Colonic mucosa (tissue), 4 donors: ENCODE data around the gene AK1. TPM values are rescaled to one million over a fixed set of nuclear protein-coding genes. Genes with fewer than 3 reads are reported as not detected.

ENCODE experiments used
- DNase-seq: peaks from one replicate; pipeline ENCODE4 v3.0.0-alpha.2; 2020
- H3K27ac ChIP-seq: fragments of 200-600 bp; one replicate; pipeline ENCODE4 v1.8.0; 2021
- H3K27me3 ChIP-seq: fragments of 200-600 bp; one replicate; pipeline ENCODE4 v1.8.0; 2021
- H3K36me3 ChIP-seq: fragments of 200-600 bp; one replicate; pipeline ENCODE4 v1.8.0; 2021
- H3K4me1 ChIP-seq: fragments of 200-600 bp; one replicate; pipeline ENCODE4 v1.8.0; 2021; ENCODE audit warnings: mild to moderate bottlenecking
- H3K4me3 ChIP-seq: fragments of 200-600 bp; one replicate; pipeline ENCODE4 v1.8.0; 2021
- H3K9ac ChIP-seq, 2 donors: one replicate each; pipeline ENCODE4 v1.7.0; 2013; ENCODE audit warnings: control low read depth in 2 of 2, low read depth in 2 of 2, low read length in 2 of 2
- H3K9me3 ChIP-seq: fragments of 200-600 bp; one replicate; pipeline ENCODE4 v1.8.0; 2021
- CTCF ChIP-seq: fragments of 200-600 bp; IDR thresholded peaks from one replicate; pipeline ENCODE4 v1.8.0; 2022; ENCODE audit warnings: antibody characterized with exemption, mild to moderate bottlenecking
- intact Hi-C: fragments of 100-400 bp; cut with DNase I; formaldehyde crosslinking; loops from one replicate; pipeline ENCODE4 v1.14.1; 2022
- total RNA-seq, 2 donors: library from RNA; stranded (reverse); fragmentation: NEBNext Ultra II Directional in 1 of 2; extraction: Animal tissue kit (Norgen Biotek cat#: 25700) in 1 of 2; gene quantifications; one replicate each; pipeline ENCODE4 v1.2.1, GENCODE V29; 2021
- donor health status: healthy.
- donor health status: DM: no; HTN: no; CAD: no.
- donor health status: DM: no; HTN: no; CAD: no.

The AK1 gene
- total RNA-seq, 2 donors from 2014 or later, result 159 to 166 TPM

- DNase-seq, result no peak
- no peak for TF ChIP-seq CTCF
- H3K27me3 ChIP-seq, result no peaks in the 10 kb centered on the region
- H3K9ac ChIP-seq, result no peak overlapping the region
- no peaks in the 10 kb centered on the region for H3K36me3 ChIP-seq
- H3K27ac ChIP-seq, result no peak overlapping the region
- intact Hi-C loops, result no loop called here
- no peaks in the 10 kb centered on the region for H3K4me1 ChIP-seq
- H3K4me3 ChIP-seq, result no peak overlapping the region
- H3K9me3 ChIP-seq, result no peaks in the 10 kb centered on the region
Observed at GRCh38 chr9:127832248-127832647, 45.2 kb downstream of the AK1 start.

GRCh38 chr9:127829205-127829906 is 48.1 kb downstream of the AK1 start:
- Histone ChIP-seq H3K36me3 (no peaks in the 10 kb centered on the region), H3K27ac (peak overlapping the region; percentile 66), H3K9ac (no peak overlapping the region), H3K4me3 (no peak overlapping the region), H3K27me3 (no peaks in the 10 kb centered on the region), H3K9me3 (no peaks in the 10 kb centered on the region), H3K4me1 (no peaks in the 10 kb centered on the region)
- intact Hi-C loops, result no loop called here
- TF ChIP-seq CTCF, result no peak
- no peak for DNase-seq

- Histone ChIP-seq H3K4me3 (peak overlapping the region; percentile 9), H3K9me3 (no peaks in the 10 kb centered on the region), H3K36me3 (no peaks in the 10 kb centered on the region), H3K4me1 (no peaks in the 10 kb centered on the region), H3K27me3 (no peaks in the 10 kb centered on the region), H3K9ac (peak overlapping the region; percentile 33 to 73), H3K27ac (peak overlapping the region; percentile 66)
- DNase-seq, result peak; percentile 87
- TF ChIP-seq CTCF, result no peak
- intact Hi-C loops, result no loop called here
Observed at GRCh38 chr9:127828262-127829031, 49.0 kb downstream of the AK1 start.

GRCh38 chr9:127826253-127826913 is 51.1 kb downstream of the AK1 start:
- Histone ChIP-seq H3K9me3 (no peaks in the 10 kb centered on the region), H3K36me3 (no peaks in the 10 kb centered on the region), H3K4me3 (no peak overlapping the region), H3K27ac (no peak overlapping the region), H3K4me1 (no peaks in the 10 kb centered on the region), H3K27me3 (no peaks in the 10 kb centered on the region), H3K9ac (no peak overlapping the region)
- no peak for DNase-seq
- TF ChIP-seq CTCF, result no peak
- intact Hi-C loops, result no loop called here

- no peak overlapping the region for H3K27ac ChIP-seq
- peak; percentile 27 for TF ChIP-seq CTCF
- H3K9ac ChIP-seq, result no peak overlapping the region
- H3K9me3 ChIP-seq, result no peaks in the 10 kb centered on the region
- H3K36me3 ChIP-seq, result no peaks in the 10 kb centered on the region
- no peak overlapping the region for H3K4me3 ChIP-seq
- peak; percentile 61 for DNase-seq
- no peaks in the 10 kb centered on the region for H3K4me1 ChIP-seq
- intact Hi-C loops, result no loop called here
- H3K27me3 ChIP-seq, result no peaks in the 10 kb centered on the region
Observed at GRCh38 chr9:127825319-127826051, 52.0 kb downstream of the AK1 start.
